H1 (cell line): ENCODE data around the gene IQCE. TPM values are rescaled to one million over a fixed set of nuclear protein-coding genes. Genes with fewer than 3 reads are reported as not detected.
A peak's percentile ranks its signal among the peaks of the same experiment; 100 is the strongest.

ENCODE experiments used
- EP300 ChIP-seq, 2 experiments: IDR thresholded peaks; 1 replicate in 1 of 2; 2 replicates in 1 of 2; pipeline ENCODE4 v1.6.1; 2011 to 2012; ENCODE audit warnings: low read depth in 2 of 2, low read length in 2 of 2, mild to moderate bottlenecking in 2 of 2, borderline replicate concordance in 1 of 2, inconsistent platforms in 1 of 2, moderate library complexity in 1 of 2
- PHF8 ChIP-seq: fragments of 200-600 bp; sonication (generic); conservative IDR thresholded peaks from 2 replicates; pipeline ENCODE4 v1.7.1; 2012; ENCODE audit warnings: low read depth, mild to moderate bottlenecking, inconsistent platforms, low read length, moderate library complexity
- RNF2 ChIP-seq: fragments of 200-900, 300-1000 bp; sonication (generic); IDR thresholded peaks from 2 replicates; pipeline ENCODE4 v1.7.1; 2016; ENCODE audit warnings: borderline replicate concordance, low read depth, mild to moderate bottlenecking, antibody characterized with exemption, low read length; ENCODE audit not compliant: poor library complexity, severe bottlenecking; ENCODE audit errors: missing control alignments
- SIX5 ChIP-seq: IDR thresholded peaks from 2 replicates; pipeline ENCODE4 v1.6.1; 2011; ENCODE audit warnings: mild to moderate bottlenecking, low read depth, low read length
- SUZ12 ChIP-seq: fragments of 200-600 bp; sonication (generic); IDR thresholded peaks from 2 replicates; pipeline ENCODE4 v1.6.1; 2012; ENCODE audit warnings: mild to moderate bottlenecking, inconsistent platforms, low read length, moderate library complexity, mixed read lengths
- TAF1 ChIP-seq: IDR thresholded peaks from 2 replicates; pipeline ENCODE4 v1.6.1; 2011; ENCODE audit warnings: mild to moderate bottlenecking, low read depth, low read length
- TBP ChIP-seq: IDR thresholded peaks from 2 replicates; pipeline ENCODE4 v1.6.1; 2011; ENCODE audit warnings: low read depth, low read length, improper control_type of control experiment
- polyA plus RNA-seq, 7 experiments: library from polyadenylated mRNA; depleted of rRNA in 3 of 7; stranded (reverse) in 5 of 7; unstranded in 2 of 7; fragments of >200 nt in 5 of 7; fragments of 200-250 nt in 2 of 7; gene quantifications; 1 replicate in 5 of 7; 2 replicates in 1 of 7; 4 replicates in 1 of 7; pipeline versions ENCODE4 v1.2.1 to v1.2.3, GENCODE V29; 2011 to 2013; ENCODE audit warnings: missing spikeins in 2 of 7, mixed read lengths in 2 of 7
- total RNA-seq: library from RNA; stranded (reverse); fragmentation: NEBNext Ultra II Directional; extraction: Animal tissue kit (Norgen Biotek cat#: 25700); gene quantifications from 2 replicates; pipeline ENCODE4 v1.2.1, GENCODE V29; 2021

The IQCE gene
- total and polyA plus RNA-seq, 2 of the 8 experiments (the other 6 are each of a cell fraction or from before 2014, with no cell fraction given) = 2.2 to 4.9 TPM

GRCh38 chr7:2558629-2559282 lies at the start of gene IQCE (continued):
- peak; percentile 22; the same call in 1 of the 2 replicates for TF ChIP-seq TAF1
- no peak for TF ChIP-seq PHF8
- TF ChIP-seq SUZ12 = no peak
- TF ChIP-seq SIX5 = no peak
- TF ChIP-seq EP300 (IDR thresholded peaks at IDR 0.05; ENCODE audit: borderline replicate concordance in 1 of 2, low read depth in 2 of 2, low read length in 2 of 2) = 0 out of 3 replicates have a peak, but pooled peaks of 1 of the 2 experiments have one; percentile 5
- no peak for TF ChIP-seq RNF2
- no peak for TF ChIP-seq TBP
- TF ChIP-seq, all 59 proteins: peak for 14
